Omental fat pad (tissue), 4 donors: ENCODE results near the gene CUX1. TPM values are rescaled to one million over a fixed set of nuclear protein-coding genes. Genes with fewer than 3 reads are reported as not detected.

Experiments used
- ATAC-seq: fragments of 150-250 bp; one replicate; pipeline ENCODE4 v1.9.1; 2016; ENCODE audit warnings: mild to moderate bottlenecking, moderate library complexity; ENCODE audit not compliant: low FRiP score
- DNase-seq: peaks from one replicate; pipeline ENCODE4 v3.0.0-alpha.2; 2019; ENCODE audit warnings: low spot score
- CTCF ChIP-seq, 3 donors: fragments of 450-650 bp; IDR thresholded peaks; one replicate each; pipeline ENCODE4 v1.5.1; 2016 to 2017; ENCODE audit warnings: antibody characterized with exemption in 3 of 3, mild to moderate bottlenecking in 3 of 3, moderate library complexity in 2 of 3
- total RNA-seq, 4 donors: library from RNA; depleted of rRNA; stranded (reverse); fragments of >200 nt; gene quantifications; one replicate each; pipeline ENCODE4 v1.1.0, GENCODE V29; 2016

Gene CUX1
- total RNA-seq, 4 donors from 2014 or later, result 67.6 to 141 (median 75.7) TPM

- DNase-seq (no peak), ATAC-seq (no peak)
- TF ChIP-seq CTCF (IDR thresholded peaks at IDR 0.05), result no peak
Observed at GRCh38 chr7:102098986-102099385, 281.6 kb downstream of the CUX1 start.

DNA sequence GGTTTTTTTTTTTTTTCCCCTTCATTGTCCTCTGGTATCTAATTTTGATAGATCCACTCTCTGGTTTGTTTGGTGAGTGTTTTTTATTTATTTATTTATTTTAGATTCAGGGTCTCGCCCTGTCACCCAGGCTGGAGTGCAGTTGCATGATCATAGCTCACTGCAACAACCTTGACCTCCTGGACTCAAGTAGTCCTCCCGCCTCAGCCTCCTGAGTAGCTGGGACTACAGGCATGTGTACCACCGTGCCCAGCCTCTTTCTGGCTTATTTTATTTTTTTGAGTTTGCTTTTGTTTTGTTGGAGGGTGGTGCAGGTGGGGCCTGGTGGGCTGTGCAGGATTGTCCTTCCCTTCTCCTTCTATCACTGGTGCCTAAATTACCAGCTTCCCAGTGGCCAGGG lies 282.0 kb downstream of the CUX1 start:
- ATAC-seq, result no peak
- TF ChIP-seq CTCF (IDR thresholded peaks at IDR 0.05), result no peak
- no peak for DNase-seq

- DNase-seq (no peak), ATAC-seq (no peak)
- TF ChIP-seq CTCF (IDR thresholded peaks at IDR 0.05), result no peak
Observed at GRCh38 chr7:102101111-102101551, 283.7 kb downstream of the CUX1 start.

GRCh38 chr7:102101926-102102325 lies 284.5 kb downstream of the CUX1 start:
- ATAC-seq, result no peak
- TF ChIP-seq CTCF (IDR thresholded peaks at IDR 0.05), result no peak
- DNase-seq, result no peak

DNA sequence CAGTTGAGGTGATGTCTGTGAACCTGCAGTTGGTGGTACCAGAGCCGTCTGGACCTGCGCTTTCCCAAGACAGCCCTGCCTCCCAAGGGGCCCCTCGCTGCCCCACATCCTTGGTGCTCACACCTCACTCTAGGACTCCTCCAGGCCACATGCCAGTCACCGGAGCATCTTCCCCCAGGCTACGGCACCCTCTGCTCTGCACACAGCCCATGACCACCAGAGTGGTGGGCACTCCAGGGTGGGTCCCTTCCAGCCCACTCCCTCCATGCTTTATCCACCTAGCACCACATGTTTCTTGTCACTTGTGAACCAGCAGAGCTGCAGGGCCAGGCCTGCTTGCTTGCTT lies 285.6 kb downstream of the CUX1 start:
- no peak for DNase-seq
- TF ChIP-seq CTCF (IDR thresholded peaks at IDR 0.05), result no peak
- no peak for ATAC-seq

DNA sequence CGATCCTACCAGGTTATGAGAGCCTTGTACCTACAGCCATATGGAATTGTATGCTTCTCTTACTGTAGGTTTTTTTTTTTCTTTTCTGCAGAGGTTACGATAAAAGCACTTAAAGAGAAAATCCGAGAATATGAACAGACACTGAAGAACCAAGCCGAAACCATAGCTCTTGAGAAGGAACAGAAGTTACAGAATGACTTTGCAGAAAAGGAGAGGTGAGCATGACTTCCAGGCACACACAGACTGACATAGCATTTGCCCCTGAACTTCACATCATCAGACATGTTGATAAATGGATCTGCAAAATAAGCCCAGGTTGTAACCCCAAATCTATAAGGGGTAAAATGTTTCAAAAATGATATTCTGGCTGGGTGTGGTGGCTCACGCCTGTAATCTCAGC lies 286.8 kb downstream of the CUX1 start:
- DNase-seq, result no peak
- TF ChIP-seq CTCF (IDR thresholded peaks at IDR 0.05), result no peak
- no peak for ATAC-seq

DNA sequence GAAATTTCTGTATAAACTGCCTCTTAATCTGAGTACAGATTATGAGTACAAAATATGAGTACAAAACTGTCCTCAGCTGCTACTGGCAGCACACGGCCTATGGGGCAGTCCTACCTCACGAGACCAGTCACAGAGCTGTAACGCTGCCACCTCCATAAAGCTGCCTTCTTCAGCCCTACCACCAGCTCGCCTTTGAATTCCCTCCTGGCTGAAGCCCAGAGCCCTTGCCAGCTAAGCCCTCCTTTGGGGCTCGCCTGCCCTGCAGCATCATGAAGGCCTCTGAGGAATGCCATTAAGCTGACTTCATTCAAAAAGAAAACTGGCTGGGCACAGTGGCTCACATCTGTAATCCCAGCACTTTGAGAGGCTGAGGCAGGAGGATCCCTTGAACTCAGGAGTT lies 289.2 kb downstream of the CUX1 start:
- TF ChIP-seq CTCF (IDR thresholded peaks at IDR 0.05), result no peak
- ATAC-seq (no peak), DNase-seq (no peak)
